DMS153 (cell line): ENCODE measurements around the gene MTERF4.

ENCODE experiments used
- DNase-seq: peaks from one replicate; lab custom pipeline; 2025; lab: John Stamatoyannopoulos, UW

The MTERF4 gene

DNA sequence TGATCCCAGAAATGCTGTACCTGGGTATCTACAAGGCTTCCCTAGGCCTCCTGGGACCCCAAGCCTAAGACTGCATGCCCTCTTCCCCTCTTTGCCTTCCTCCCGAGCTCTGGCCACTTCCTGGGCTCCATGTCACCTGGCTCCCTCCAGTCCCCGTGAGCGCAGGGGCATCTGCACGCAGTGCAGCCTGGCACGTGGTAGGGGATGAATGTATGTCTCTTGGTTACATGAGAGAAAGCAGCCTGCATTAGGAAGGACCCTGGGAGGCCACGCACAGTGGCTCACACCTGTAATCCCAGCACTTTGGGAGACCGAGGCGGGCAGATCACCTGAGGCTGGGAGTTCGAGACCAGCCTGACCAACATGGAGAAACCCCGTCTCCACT, 31.3 kb upstream of the MTERF4 start:
- DNase-seq: no peak

DNA sequence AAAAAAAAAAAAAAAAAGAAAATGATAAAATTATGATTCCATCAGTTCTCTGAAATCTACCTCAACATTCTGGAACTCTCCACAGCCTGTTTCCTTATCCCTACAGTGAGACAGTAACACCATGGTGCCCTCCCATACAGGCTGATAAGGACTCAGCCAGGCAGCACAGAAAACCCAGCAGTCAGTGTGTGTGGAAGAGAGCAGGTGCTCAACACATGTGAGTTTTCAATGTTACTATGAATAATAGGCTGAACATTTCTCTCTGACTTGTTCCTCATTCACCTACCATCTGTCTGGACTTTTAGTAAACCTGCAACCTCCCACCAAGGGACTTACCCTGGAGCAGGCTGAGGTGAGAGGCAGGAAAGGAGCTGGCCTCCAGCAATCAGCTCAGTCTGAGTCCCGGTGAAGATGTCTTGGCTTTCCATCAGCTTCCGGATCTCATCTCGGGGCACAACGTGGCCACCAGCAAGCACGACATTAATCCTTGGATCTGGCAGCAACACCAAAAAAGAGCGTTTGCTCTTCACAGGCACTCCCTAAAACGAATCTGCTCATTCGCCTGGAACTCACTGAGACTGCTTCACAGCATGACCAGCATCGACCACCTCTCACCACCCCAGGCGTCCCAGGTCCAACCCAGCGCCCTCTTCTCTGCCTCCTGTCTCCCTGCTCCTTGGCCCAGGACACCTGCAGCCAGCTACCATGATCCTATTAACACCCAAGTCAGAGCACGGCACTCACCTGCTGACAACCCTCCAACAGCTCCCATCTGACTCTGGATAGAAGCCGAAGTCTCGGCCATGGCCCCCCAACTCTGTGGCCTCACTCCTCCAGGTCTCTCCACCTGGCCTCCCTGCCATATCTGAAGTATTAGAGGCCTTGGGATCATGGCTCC, 30.7 kb upstream of the MTERF4 start:
- DNase-seq: no peak

DNA sequence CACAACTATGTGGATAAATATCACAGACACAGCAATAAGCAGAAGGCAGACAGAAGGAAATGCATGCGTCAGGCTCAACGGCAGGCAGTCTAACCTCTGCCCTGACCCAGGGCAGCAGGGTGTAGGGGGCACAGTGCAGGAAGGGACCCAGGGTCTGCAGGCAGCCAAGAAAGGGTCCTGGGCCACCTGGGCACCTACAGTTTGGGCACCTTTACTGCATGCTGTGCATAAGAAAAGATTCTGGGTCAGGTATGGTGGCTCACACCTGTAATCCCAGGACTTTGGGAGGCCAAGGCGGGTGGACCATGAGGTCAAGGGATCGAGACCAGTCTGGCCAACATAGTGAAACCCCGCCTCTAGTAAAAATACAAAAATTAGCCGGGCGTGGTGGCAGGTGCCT, 29.4 kb upstream of the MTERF4 start:
- DNase-seq: no peak

DNA sequence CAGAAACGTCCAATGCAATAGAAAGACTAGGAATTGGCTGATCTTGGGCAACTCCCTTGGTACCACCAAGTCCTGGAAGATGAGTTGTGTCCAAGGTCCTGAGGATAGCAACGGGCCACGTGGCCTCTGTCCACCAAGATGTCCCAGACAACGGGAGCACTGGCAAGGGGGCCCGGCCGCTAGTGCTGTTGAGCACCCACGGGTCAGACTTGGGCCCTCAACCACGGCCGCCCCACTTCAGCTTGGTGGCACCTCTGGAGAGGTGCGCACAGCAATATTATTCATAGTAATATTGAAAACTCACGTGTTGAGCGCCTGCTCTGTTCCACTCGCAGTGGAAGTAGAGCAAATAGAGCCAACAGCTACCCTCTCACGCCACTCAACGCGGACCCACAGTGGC, 28.2 kb upstream of the MTERF4 start:
- no peak for DNase-seq

DNA sequence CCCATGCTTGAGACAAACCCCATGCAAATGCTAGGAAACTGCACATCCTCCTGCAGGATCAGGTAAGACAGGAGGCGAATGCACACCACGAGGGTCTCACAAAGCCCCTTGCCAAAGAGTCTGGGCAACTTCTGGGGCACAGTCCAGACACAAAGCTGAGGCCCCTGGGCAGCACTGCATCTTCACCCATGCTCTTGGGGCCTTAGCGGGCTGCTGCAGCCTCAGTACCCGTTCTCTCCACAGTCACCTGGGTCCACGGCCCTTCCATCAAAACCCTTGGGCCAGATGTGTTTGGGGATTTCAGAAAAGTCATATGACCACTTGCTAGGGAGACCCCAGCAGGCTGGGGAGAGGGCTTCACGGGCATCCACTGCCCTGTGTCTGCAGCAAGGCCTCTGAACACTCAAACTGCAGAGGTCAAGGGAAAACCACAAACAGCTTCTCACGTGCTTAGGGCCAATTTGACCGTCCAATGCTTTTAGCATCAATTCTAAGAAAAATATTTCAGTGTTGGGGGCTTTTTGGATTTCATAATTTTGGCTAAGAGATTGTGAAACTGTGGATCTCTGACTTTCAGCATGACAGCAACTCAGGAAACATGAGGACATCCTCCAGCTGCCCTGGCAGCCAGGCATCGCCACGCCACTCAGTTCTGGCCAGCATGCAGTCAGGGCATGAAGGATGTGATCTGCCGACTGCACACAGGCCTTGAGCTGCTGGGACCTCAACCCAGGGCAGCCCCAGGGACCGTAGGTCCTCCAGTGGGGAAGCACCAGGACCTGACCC, 27.2 kb upstream of the MTERF4 start:
- no peak for DNase-seq

DNA sequence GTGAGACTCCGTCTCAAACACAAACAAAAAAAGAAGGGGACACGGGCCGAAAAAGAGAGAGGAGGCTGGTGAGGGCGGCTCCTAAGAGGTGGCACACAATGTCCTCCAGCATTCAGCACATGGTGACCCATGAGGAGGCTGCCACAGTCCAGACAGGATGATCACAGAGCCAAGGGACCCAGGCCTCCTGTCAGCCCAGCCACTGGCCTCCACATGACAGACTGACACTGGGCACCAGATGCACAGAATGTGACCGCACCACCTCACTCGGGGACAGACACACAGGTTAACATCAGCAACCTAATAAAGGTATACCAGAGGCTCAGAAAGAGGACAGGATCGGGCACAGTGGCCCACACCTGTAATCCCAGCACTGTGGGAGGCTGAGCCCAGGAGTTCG, 26.2 kb upstream of the MTERF4 start:
- no peak for DNase-seq

DNA sequence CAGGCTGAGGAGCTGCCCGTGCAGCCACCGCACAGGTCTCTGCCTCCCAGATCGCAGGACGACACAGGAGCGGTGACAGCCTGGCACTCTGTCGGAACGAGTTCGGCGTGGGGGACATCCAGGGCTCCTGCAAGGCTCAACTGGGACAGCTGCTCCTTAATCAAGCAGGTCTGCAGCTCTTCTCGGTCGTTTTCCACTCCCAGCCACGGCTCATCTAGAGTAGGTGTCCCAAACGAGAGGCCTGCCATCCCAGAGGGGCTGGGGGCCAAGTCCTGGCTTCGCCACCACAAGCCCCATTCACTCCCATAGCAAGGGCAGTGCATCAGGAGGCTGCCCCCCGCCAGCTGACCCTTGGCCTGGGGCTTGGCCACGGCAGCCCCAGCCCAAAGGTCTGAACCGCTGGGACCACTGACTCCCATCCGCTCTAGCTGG, 24.7 kb upstream of the MTERF4 start:
- no peak for DNase-seq

DNA sequence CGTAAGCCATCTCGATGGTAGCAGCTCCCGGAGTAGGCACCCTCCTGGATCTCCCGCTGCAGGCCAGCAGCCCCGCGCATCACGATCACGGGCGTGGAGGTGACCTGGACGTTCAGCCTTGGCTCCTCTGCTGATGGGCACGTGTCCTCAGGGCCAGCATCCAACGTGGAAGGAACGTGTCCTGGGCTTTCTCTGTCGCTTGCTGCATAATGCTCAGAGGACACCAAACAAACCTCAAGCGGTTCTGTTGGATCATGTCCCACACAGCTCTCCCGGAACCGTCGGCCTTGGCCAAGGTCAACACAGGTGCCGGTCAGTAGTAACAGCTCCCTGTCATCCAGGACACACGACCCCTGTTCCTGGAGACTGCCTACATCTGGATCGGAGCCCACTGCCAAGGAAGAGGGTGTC, 24.1 kb upstream of the MTERF4 start:
- no peak for DNase-seq

DNA sequence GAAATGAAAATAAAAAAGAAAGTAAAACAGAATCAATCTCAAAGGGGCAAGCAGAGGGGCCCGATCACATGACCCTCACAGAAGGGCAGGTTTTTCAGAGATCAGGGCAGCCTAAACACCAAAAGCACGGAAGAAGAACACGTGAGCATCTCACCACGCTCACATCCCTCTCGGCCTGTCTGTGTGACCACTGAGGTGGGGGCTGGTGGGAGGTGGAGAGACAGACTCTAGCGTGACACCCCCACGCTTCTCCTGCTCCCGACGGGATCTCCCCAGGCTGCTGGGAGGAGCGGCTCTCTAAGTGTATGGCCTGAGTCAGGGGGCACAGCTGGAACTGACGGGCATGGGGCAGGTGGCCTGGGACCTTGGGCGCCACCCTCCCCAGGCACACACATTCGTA, 23.5 kb upstream of the MTERF4 start:
- DNase-seq: no peak

DNA sequence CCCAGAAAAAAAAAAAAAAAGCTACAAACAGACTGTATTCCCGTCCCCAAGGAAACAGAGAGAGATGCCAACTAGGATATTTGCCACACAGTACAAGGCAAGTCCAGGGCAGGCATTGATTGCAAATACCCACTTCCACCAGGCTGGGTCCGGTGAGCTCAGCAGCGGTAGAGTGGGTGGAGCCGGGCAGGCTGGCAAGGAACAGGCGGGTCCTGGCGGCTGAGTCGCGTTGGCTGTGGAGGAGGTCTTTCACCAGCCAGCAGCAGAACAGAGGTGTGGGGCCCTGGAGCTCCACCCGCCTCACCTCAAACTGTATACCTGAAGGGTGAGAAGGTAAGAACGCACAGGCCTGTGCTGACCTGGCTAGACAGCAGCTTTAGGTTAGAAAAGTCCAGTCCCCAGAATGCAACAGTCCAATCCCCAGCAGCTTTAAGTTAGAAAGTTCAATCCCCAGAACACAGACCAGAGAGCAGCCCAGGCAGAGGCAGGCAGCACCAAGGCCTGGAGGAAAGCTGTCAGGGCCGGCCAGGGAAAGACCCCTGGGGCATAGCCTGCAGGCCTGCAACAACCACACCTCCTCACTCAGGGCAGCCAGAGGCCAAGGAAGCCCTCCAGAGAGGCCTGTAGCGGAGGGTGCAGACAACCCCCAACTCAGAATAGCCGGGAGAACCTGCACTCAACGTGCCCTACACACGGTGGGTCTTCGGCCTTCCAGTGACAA, 21.9 kb upstream of the MTERF4 start:
- DNase-seq: no peak

DNA sequence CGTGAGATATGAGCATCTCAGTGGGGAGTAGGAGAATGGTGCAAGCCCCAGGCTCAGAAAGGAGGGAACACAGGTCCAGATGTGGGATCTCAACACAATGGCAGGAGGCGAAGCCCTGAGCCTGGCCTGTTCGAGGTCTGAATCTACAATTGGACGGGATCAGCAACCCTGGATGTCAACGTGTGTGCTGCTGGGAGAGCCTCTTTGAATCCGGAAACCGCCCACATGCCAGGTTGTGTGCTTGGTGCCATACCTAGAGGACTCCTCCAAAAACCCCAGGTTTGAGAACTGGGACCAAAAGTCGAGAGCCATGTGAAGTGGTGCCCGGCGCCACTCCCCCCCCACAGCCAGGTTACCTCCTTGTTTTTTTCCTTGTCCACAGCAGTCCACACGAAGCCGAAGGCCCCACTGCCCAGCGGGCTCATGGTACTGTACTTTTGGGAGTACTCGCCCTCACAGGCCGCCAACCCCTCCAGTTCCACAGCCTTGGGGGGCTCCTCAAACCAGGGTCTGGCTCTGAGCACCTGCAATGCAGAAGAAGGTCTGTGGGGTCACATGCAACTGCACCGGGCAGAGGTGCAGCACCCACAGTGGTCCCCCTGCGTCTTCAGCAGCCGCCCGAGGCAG, 20.4 kb upstream of the MTERF4 start:
- no peak for DNase-seq

DNA sequence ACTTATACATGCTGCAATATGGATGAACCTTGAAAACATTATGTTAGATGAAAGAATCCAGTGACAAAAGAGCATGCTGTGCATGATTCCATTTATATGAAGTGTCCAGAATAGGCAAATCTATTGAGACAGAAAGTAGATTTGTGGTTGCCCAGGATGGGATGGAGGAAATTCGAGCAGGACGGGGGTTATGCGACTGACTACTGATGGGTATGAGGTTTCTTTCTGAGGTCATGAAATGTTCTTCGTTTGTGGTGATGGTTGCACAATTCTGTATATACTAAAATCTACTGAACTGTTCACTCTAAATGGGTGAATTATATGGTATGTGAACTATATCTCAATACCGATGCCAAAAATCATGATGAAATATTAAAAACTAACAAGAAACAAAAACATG, 18.9 kb upstream of the MTERF4 start:
- DNase-seq: no peak

DNA sequence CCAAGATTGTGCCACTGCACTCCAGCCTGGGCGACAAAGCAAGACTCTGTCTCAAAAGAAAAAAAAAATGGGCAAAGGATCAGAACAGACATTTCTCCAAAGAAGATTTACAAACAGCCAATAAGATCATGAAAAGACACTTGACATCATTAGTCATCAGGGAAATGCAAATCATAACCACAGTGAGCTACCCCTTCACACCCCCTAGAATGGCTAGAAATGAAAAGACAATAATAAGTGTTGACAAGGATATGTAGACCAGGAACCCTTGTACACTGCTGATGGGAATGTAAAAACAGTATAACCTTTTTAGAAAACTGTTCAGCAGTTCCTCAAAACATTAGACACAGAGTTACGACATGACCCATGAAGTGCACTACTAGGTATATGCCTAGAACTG, 18.4 kb upstream of the MTERF4 start:
- DNase-seq: no peak

DNA sequence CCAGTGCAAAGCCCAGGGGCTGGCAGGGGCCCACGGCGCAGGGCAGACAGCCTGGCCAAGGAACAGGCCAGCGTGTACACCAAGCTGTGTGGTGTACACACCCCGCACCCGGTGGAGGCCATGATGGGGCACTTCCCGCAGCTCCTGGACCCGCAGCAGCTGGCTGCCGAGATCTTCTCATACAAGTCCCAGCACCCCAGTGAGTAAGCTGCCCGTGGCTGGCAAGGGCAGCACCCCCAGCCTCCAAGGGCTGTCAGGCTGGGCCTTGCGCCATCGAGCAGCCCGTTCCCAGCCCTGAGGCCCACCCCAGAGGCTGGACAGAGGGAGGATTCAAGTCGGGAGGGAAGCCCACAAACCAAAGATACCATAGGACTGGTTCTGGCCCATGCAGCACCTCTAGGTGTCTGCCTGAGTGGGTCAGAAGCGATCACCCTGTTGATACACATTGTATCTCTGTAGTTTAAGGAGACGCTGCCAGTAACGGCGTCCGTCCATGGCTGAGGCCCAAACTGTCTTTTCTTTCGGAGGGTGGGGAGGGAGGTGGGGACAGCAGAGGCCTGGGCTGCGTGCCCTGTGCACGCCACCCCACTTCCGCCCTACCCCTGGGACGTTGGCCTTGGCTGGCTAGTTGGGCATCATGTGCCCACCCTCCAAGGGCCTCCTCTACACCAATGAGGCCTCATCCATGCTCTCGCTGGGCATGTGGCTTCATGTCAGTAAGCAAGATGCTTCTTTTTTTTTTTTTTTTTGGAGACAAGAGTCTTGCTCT, 16.8 kb upstream of the MTERF4 start:
- DNase-seq: no peak

DNA sequence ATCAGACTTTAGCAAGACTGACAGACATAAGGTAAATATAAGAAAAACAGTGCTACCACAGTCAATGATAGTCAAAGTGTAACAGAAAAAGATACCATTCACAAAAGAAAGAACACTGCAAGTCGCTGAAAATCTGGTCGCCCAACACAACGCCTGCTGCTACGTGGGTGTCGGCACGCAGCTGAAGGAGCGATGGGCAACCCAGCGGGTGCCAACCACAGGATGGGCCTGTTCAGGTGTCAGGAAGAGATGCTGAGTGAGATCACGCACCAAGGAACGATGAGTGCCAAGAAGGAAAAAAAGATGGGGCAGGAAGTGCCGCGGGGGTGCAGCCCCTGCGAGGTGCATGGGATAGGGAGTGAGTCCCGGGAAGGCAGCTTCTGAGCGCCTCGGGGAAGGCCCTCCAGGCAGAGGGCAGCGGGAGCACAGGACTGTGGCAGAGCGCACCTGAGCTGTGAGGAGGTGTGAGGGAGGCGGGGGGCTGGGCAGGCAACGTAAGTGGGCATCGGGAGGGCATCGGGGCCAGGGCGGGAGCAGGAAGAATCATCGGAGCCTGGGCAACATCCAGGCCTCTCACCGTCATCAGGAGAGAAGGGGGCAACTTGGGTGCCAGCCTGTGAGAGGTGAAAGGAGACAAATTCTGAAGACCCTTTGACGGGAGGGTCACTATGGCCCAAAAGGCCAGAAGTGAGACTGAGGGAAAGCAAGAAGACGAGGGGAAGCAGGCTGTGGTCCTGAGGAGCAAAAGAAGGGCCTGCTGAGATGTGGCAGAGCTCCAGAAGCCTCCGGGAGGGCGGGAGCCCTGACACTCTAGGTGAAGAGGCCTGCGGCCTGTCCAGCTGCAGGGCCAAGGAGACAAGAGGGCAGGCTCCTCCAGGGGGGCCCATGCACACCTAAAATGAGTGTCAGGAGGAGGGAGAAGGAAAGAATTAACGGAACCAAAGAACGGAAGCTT, 14.8 kb upstream of the MTERF4 start:
- DNase-seq: no peak

DNA sequence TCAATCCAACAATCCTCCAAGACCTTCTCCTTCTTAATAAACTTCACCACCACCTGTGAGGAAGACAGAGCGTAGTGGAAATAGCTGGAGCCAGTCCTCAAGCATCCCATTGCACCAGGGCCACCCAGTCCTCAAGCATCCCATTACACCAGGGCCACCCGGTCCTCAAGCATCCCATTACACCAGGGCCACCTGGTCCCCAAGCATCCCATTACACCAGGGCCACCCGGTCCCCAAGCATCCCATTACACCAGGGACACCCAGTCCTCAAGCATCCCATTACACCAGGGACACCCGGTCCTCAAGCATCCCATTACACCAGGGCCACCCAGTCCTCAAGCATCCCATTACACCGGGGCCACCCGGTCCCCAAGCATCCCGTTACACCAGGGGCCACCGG, 13.3 kb upstream of the MTERF4 start:
- DNase-seq: no peak

DNA sequence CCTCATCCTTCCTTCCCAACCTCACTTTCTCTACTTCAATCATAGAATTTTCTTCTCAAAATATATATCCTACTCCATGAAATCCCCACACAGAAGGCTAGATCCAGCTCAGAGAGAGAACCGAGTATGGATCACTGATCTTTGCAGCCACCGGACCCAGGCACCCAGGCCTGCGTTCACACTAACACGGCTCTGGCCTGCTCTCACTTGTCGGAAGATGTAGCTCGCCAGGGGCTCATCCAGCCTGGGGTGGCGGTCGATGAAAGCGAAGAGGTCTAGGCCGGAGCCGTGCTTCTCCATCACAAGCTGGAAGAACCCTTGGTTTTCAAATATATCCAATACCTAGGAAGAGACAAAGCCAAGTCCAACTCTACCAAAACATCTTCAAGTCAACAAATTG, 12.7 kb upstream of the MTERF4 start:
- DNase-seq: no peak

DNA sequence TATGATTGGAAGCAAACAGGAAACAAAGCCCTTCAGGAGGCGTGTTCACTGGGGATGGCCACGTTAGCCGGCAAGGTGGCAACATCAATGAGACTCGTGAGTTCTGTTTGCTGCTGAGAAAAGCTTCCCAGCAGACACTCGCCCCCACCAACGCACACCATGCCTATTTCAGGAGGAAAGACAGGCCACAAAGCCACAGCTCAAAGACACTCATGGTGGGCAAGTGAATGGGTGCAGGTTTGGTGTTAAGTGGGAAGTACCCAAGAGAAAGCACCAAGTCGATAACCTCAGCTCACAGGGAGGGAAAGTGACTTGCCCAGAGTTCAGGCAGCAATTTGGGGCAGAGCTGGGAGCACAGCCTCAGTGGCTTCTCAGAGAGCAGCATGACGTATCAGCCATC, 10.5 kb upstream of the MTERF4 start:
- no peak for DNase-seq

DNA sequence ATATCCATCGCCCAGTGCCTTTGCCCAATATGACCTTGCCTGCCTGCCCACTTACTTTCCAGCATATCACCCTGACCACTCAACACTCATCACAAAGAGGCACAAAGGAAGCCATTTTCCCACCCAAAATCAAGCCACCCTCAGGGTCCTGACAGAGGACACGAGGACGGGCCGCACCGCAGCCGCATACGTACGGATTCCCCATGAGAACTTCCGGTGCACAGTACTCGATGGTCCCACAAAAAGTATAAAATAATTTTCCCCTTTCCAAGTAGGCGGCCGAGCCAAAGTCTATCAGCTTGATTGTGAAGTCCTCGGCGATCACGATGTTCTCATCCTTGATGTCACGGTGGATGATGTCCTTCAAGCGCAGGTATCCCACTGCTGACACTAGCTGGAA, 10.0 kb upstream of the MTERF4 start:
- DNase-seq: no peak

DNA sequence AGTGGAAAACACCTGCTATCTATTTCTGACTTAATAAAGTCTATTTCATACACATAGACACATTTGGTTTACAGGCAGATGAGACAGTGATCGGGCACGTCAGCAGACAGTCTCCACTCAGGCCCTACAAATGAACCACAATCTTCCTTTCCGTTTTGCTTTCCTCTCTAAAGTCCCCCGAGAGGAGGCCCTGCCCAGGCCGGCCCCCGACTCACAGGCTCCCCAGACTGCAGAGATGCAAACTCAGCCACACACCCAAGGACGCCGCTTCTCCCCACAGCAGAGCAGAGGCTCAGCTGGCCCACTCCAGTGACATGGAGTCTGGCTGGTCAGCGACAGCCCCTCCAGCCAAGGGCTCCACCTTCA, 9.3 kb upstream of the MTERF4 start:
- no peak for DNase-seq
